Measurements from ENCODE around the gene TMSB15C.
"Not testable (repeated sequence)": the region's sequence is repeated elsewhere in the genome, so short reads cannot be mapped to it uniquely, and the experiment has no call there.

Gene TMSB15C

GRCh38 chrX:104112326-104112951 lies 36.4 kb upstream of the TMSB15C start, which contains the start of gene ZCCHC18:
ZCCHC18 (plus strand) TSS chrX:104112523; CDS start chrX:104114112, 1,589 bp downstream.
- Histone ChIP-seq H3K18ac (ENCODE audit: low read length) (peak within 1 kb of the TSS; percentile 72), H3K4ac (ENCODE audit: low read depth, low read length) (no peak within 1 kb of the TSS)
- no CpG with 5 or more reads among the region's 67 CpGs for WGBS (ENCODE audit: extremely low coverage, insufficient coverage, low lambda C conversion rate)

DNA sequence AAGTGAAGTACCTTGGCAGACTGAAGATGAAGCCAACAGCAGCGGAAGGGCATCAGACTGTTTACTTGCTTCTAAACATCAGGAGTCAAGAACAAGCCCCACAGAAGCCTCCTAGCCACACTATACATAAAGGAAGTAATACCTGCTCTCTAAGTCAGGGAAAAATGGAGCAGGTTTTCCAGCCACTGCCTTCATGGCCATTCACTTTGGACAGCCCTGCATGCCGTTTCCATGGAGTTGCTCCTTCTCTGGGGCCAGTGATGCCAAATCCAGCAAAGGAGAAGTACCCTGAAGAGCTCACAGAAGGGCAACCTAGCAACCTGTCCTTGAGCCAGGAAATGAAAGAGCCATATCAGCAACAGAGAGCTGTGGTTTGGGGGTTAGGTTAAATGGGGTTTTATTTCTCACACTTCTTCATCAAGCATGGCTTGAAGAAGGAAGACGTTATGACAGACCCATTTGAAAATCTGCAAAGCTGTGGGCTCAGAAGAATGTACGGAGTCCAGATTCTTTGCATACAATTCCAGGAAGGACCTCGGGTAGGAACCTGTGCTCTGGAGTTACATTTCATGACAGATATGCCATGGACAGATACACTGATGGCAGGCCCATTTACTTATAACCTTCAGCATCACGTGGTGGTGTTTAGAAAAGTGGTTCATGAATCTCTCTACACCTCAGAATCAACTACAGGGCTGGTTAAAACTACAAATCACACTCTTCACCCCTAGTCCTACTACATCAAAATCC lies 34.6 kb upstream of the TMSB15C start:
- H3K36me3 ChIP-seq (ENCODE audit: control insufficient read depth, insufficient read depth, low read length); H3K4me3 ChIP-seq (ENCODE audit: low read length); H3K4me1 ChIP-seq (ENCODE audit: control insufficient read depth, low read depth, low read length); DNase-seq; H3K79me1 ChIP-seq (ENCODE audit: low read length); H3K18ac ChIP-seq (ENCODE audit: low read length); H3K4ac ChIP-seq (ENCODE audit: low read depth, low read length); H2BK120ac ChIP-seq (ENCODE audit: low read depth, low read length); H4K5ac ChIP-seq (ENCODE audit: low read length); H3K27me3 ChIP-seq (ENCODE audit: insufficient read depth, low read length, poor library complexity); H3K9ac ChIP-seq (ENCODE audit: low read length); H3K4me2 ChIP-seq (ENCODE audit: low read length); H3K23ac ChIP-seq (ENCODE audit: low read length); H3K79me2 ChIP-seq (ENCODE audit: control insufficient read depth, insufficient read depth, low read length); H3K56ac ChIP-seq (ENCODE audit: low read length); H3K27ac ChIP-seq (ENCODE audit: low read depth, low read length); H2BK5ac ChIP-seq (ENCODE audit: low read length); H4K8ac ChIP-seq (ENCODE audit: low read depth, low read length); H2BK15ac ChIP-seq (replicated peaks; ENCODE audit: low read depth); H2AK5ac ChIP-seq (ENCODE audit: low read length): not testable (repeated sequence)
- no CpG with 5 or more reads among the region's 6 CpGs for WGBS (ENCODE audit: extremely low coverage, insufficient coverage, low lambda C conversion rate)

More at GRCh38 chrX:104112326-104112951, 36.4 kb upstream of the TMSB15C start, which contains the start of gene ZCCHC18:
- Histone ChIP-seq H4K8ac (ENCODE audit: low read depth, low read length) (peak within 1 kb of the TSS; percentile 28), H3K79me1 (ENCODE audit: low read length) (no peaks in the 10 kb centered on the region), H3K4me3 (ENCODE audit: low read length) (peak within 1 kb of the TSS; percentile 39), H3K79me2 (ENCODE audit: control insufficient read depth, insufficient read depth, low read length) (no peaks in the 10 kb centered on the region), H3K4me1 (ENCODE audit: control insufficient read depth, low read depth, low read length) (no peaks in the 10 kb centered on the region), H3K36me3 (ENCODE audit: control insufficient read depth, insufficient read depth, low read length) (no peaks in the 10 kb centered on the region), H3K56ac (ENCODE audit: low read length) (peak within 1 kb of the TSS; percentile 87), H3K27me3 (ENCODE audit: insufficient read depth, low read length, poor library complexity) (no peaks in the 10 kb centered on the region), H3K23ac (ENCODE audit: low read length) (no peak within 1 kb of the TSS), H4K5ac (ENCODE audit: low read length) (no peak within 1 kb of the TSS), H2BK5ac (ENCODE audit: low read length) (no peak within 1 kb of the TSS), H3K4me2 (ENCODE audit: low read length) (peak within 1 kb of the TSS; percentile 61), H3K9ac (ENCODE audit: low read length) (peak within 1 kb of the TSS; percentile 76), H3K27ac (ENCODE audit: low read depth, low read length) (no peak within 1 kb of the TSS), H2AK5ac (ENCODE audit: low read length) (no peak within 1 kb of the TSS), H2BK120ac (ENCODE audit: low read depth, low read length) (no peak within 1 kb of the TSS), H2BK15ac (replicated peaks; ENCODE audit: low read depth) (no peak within 1 kb of the TSS)
- peak; percentile 82 for DNase-seq

DNA sequence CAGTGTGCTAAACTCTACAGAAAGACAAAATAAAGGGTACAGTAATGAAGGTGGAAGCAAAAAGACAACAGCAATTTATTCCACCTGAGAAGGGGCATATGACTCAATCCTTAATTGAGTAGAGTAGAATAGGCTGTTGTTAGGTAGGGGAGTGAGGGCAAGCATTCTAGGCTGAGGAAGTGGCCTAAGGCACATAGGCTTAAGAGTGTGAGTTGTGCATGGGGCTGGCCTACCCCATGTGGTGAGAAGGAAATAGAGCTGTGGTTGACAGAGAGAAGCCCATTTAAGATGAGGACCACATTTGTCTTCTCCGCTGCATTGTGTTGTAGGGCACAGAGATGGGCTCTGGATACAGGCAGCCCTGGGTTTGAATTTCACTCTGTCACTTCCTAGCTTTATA lies 32.9 kb upstream of the TMSB15C start:
- Histone ChIP-seq H4K8ac (ENCODE audit: low read depth, low read length) (no peak overlapping the region), H3K18ac (ENCODE audit: low read length) (no peak overlapping the region), H3K27ac (ENCODE audit: low read depth, low read length) (no peak overlapping the region), H3K56ac (ENCODE audit: low read length) (no peak overlapping the region), H2AK5ac (ENCODE audit: low read length) (no peak overlapping the region), H3K4me3 (ENCODE audit: low read length) (no peak overlapping the region), H3K4me1 (ENCODE audit: control insufficient read depth, low read depth, low read length) (no peaks in the 10 kb centered on the region), H2BK120ac (ENCODE audit: low read depth, low read length) (no peak overlapping the region), H2BK15ac (replicated peaks; ENCODE audit: low read depth) (no peak overlapping the region), H3K23ac (ENCODE audit: low read length) (no peak overlapping the region), H3K4ac (ENCODE audit: low read depth, low read length) (no peak overlapping the region), H3K4me2 (ENCODE audit: low read length) (no peak overlapping the region), H3K27me3 (ENCODE audit: insufficient read depth, low read length, poor library complexity) (no peaks in the 10 kb centered on the region), H3K79me2 (ENCODE audit: control insufficient read depth, insufficient read depth, low read length) (no peaks in the 10 kb centered on the region), H2BK5ac (ENCODE audit: low read length) (no peak overlapping the region), H3K79me1 (ENCODE audit: low read length) (no peaks in the 10 kb centered on the region), H3K36me3 (ENCODE audit: control insufficient read depth, insufficient read depth, low read length) (no peaks in the 10 kb centered on the region), H3K9ac (ENCODE audit: low read length) (no peak overlapping the region), H4K5ac (ENCODE audit: low read length) (no peak overlapping the region)
- peak; percentile 35 for DNase-seq
- no CpG with 5 or more reads among the region's 1 CpG for whole genome bisulfite sequencing (ENCODE audit: extremely low coverage, insufficient coverage, low lambda C conversion rate)

- H3K4ac ChIP-seq (ENCODE audit: low read depth, low read length) = no peak overlapping the region
- no peak overlapping the region for H3K56ac ChIP-seq (ENCODE audit: low read length)
- H3K4me3 ChIP-seq (ENCODE audit: low read length) = no peak overlapping the region
- no peaks in the 10 kb centered on the region for H3K36me3 ChIP-seq (ENCODE audit: control insufficient read depth, insufficient read depth, low read length)
- no peaks in the 10 kb centered on the region for H3K79me2 ChIP-seq (ENCODE audit: control insufficient read depth, insufficient read depth, low read length)
- H4K5ac ChIP-seq (ENCODE audit: low read length) = no peak overlapping the region
- H3K4me1 ChIP-seq (ENCODE audit: control insufficient read depth, low read depth, low read length) = no peaks in the 10 kb centered on the region
- no peak overlapping the region for H4K8ac ChIP-seq (ENCODE audit: low read depth, low read length)
- WGBS (ENCODE audit: extremely low coverage, insufficient coverage, low lambda C conversion rate) = no CpG with 5 or more reads among the region's 11 CpGs
- H3K4me2 ChIP-seq (ENCODE audit: low read length) = no peak overlapping the region
- no peak overlapping the region for H2BK120ac ChIP-seq (ENCODE audit: low read depth, low read length)
- H3K27ac ChIP-seq (ENCODE audit: low read depth, low read length) = no peak overlapping the region
- H3K79me1 ChIP-seq (ENCODE audit: low read length) = no peaks in the 10 kb centered on the region
- no peak overlapping the region for H3K23ac ChIP-seq (ENCODE audit: low read length)
- H3K27me3 ChIP-seq (ENCODE audit: insufficient read depth, low read length, poor library complexity) = no peaks in the 10 kb centered on the region
- no peak overlapping the region for H2BK15ac ChIP-seq (replicated peaks; ENCODE audit: low read depth)
- H2AK5ac ChIP-seq (ENCODE audit: low read length) = no peak overlapping the region
- H2BK5ac ChIP-seq (ENCODE audit: low read length) = no peak overlapping the region
- no peak overlapping the region for H3K9ac ChIP-seq (ENCODE audit: low read length)
- H3K18ac ChIP-seq (ENCODE audit: low read length) = no peak overlapping the region
- no peak for DNase-seq
These were observed 29.6 kb upstream of the TMSB15C start for GRCh38 chrX:104105330-104106262.

DNA sequence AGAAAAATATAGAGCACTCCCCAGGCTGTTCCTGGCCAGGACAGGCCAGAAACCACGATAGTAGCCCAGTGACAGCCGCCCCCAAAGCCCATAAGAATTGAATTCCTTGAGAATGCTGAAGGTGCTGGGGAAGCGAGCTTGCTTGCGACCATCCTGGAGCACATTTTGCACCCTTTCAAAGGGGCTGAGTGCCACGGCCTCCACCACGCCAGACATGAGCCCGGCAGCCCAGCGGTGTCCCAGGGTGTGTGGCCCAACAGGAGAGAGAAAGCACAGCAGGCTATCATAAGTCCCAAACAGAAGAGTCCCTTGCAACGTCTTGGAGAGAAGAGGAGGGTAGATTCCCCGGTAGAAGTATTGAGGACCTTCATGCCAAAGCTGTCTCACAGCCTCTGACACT lies 28.6 kb upstream of the TMSB15C start:
- Histone ChIP-seq H3K9ac (ENCODE audit: low read length) (no peak overlapping the region), H3K27me3 (ENCODE audit: insufficient read depth, low read length, poor library complexity) (no peaks in the 10 kb centered on the region), H3K4ac (ENCODE audit: low read depth, low read length) (no peak overlapping the region), H4K5ac (ENCODE audit: low read length) (no peak overlapping the region), H3K18ac (ENCODE audit: low read length) (no peak overlapping the region), H3K79me1 (ENCODE audit: low read length) (no peaks in the 10 kb centered on the region), H3K4me2 (ENCODE audit: low read length) (no peak overlapping the region), H2AK5ac (ENCODE audit: low read length) (no peak overlapping the region), H2BK120ac (ENCODE audit: low read depth, low read length) (no peak overlapping the region), H3K79me2 (ENCODE audit: control insufficient read depth, insufficient read depth, low read length) (no peaks in the 10 kb centered on the region), H3K56ac (ENCODE audit: low read length) (no peak overlapping the region), H3K4me3 (ENCODE audit: low read length) (no peak overlapping the region), H3K4me1 (ENCODE audit: control insufficient read depth, low read depth, low read length) (no peaks in the 10 kb centered on the region), H2BK5ac (ENCODE audit: low read length) (no peak overlapping the region), H3K23ac (ENCODE audit: low read length) (no peak overlapping the region), H4K8ac (ENCODE audit: low read depth, low read length) (no peak overlapping the region), H2BK15ac (replicated peaks; ENCODE audit: low read depth) (no peak overlapping the region), H3K36me3 (ENCODE audit: control insufficient read depth, insufficient read depth, low read length) (no peaks in the 10 kb centered on the region), H3K27ac (ENCODE audit: low read depth, low read length) (no peak overlapping the region)
- no CpG with 5 or more reads among the region's 10 CpGs for WGBS (ENCODE audit: extremely low coverage, insufficient coverage, low lambda C conversion rate)
- DNase-seq = no peak

Data from mesendoderm (in vitro differentiated cells).